GM19467 (cell line): ENCODE data around the gene SIL1.

Experiments
- ATAC-seq: cut with Tn5 transposase; IDR thresholded peaks from one replicate; pipeline ENCODE4 v1.9.1; 2021; ENCODE audit warnings: mild to moderate bottlenecking, moderate library complexity; ENCODE audit not compliant: unreplicated experiment

SIL1 gene

GRCh38 chr5:139146809-139147482, 51.2 kb downstream of the SIL1 start:
- ATAC-seq = no peak

GRCh38 chr5:139141446-139142204, 56.5 kb downstream of the SIL1 start:
- no peak for ATAC-seq

- no peak for ATAC-seq
These were observed 57.5 kb downstream of the SIL1 start for GRCh38 chr5:139140591-139141071.

- ATAC-seq = no peak
These were observed 59.4 kb downstream of the SIL1 start for GRCh38 chr5:139138809-139139208.

- no peak for ATAC-seq
These were observed 60.1 kb downstream of the SIL1 start for GRCh38 chr5:139138109-139138508.

- ATAC-seq = no peak
These were observed 60.5 kb downstream of the SIL1 start for GRCh38 chr5:139137697-139138096.

GRCh38 chr5:139134906-139135305, 63.3 kb downstream of the SIL1 start:
- ATAC-seq = no peak

GRCh38 chr5:139133282-139133681, 64.9 kb downstream of the SIL1 start:
- no peak for ATAC-seq

- no peak for ATAC-seq
These were observed 65.7 kb downstream of the SIL1 start for GRCh38 chr5:139132515-139132914.

GRCh38 chr5:139131921-139132432, 66.2 kb downstream of the SIL1 start:
- ATAC-seq = no peak

GRCh38 chr5:139131465-139131864, 66.7 kb downstream of the SIL1 start:
- ATAC-seq = no peak

- ATAC-seq = no peak
These were observed 67.1 kb downstream of the SIL1 start for GRCh38 chr5:139131062-139131461.

GRCh38 chr5:139130214-139130613, 68.0 kb downstream of the SIL1 start:
- ATAC-seq = no peak

GRCh38 chr5:139126711-139127111, 71.5 kb downstream of the SIL1 start:
- ATAC-seq = no peak

GRCh38 chr5:139125991-139126390, 72.2 kb downstream of the SIL1 start:
- no peak for ATAC-seq

- no peak for ATAC-seq
These were observed 73.2 kb downstream of the SIL1 start for GRCh38 chr5:139124774-139125520.

GRCh38 chr5:139121120-139121519, 77.0 kb downstream of the SIL1 start:
- no peak for ATAC-seq

GRCh38 chr5:139120521-139120920, 77.6 kb downstream of the SIL1 start:
- ATAC-seq = no peak

- no peak for ATAC-seq
These were observed 79.4 kb downstream of the SIL1 start for GRCh38 chr5:139118804-139119203.

- no peak for ATAC-seq
These were observed 80.8 kb downstream of the SIL1 start for GRCh38 chr5:139117342-139117884.

- ATAC-seq = no peak
These were observed 82.0 kb downstream of the SIL1 start for GRCh38 chr5:139116100-139116655.
